Body of pancreas (tissue), 4 donors: ENCODE results near the gene DLX1. TPM values are rescaled to one million over a fixed set of nuclear protein-coding genes. Genes with fewer than 3 reads are reported as not detected.
"Not testable (repeated sequence)": the region's sequence is repeated elsewhere in the genome, so short reads cannot be mapped to it uniquely, and the experiment has no call there.

Experiments
- ATAC-seq: fragments of 150-250 bp; one replicate; pipeline ENCODE4 v1.9.1; 2016
- DNase-seq, 4 donors: peaks; one replicate each; pipeline ENCODE4 v3.0.0-alpha.2; 2019
- H3K27ac ChIP-seq, 4 donors: fragments of 200-600 bp; sonication (generic); 1 replicate in 3 of 4; 2 replicates in 1 of 4; pipeline versions ENCODE4 v1.5.1 to v1.6.1; 2016 to 2019; ENCODE audit warnings: mild to moderate bottlenecking in 1 of 4, mixed read lengths in 1 of 4, moderate library complexity in 1 of 4
- H3K27me3 ChIP-seq, 2 donors: fragments of 200-600 bp; sonication (generic); one replicate each; pipeline ENCODE4 v1.6.0; 2016; ENCODE audit warnings: mild to moderate bottlenecking in 1 of 2
- H3K36me3 ChIP-seq, 2 donors: fragments of 200-600 bp; sonication (generic); replicated peaks in 1 of 2; 2 replicates each; pipeline ENCODE4 v1.5.1; 2016; ENCODE audit warnings: low read depth in 2 of 2; ENCODE audit not compliant: insufficient read depth in 1 of 2
- H3K4me1 ChIP-seq: fragments of 200-600 bp; sonication (generic); one replicate; pipeline ENCODE4 v1.6.0; 2016
- H3K4me3 ChIP-seq, 2 donors: fragments of 200-600 bp; sonication (generic); 1 replicate in 1 of 2; 2 replicates in 1 of 2; pipeline ENCODE4 v1.5.1; 2016 to 2019
- H3K9me3 ChIP-seq, 3 donors: fragments of 200-600 bp; sonication (generic); 1 replicate in 2 of 3; 2 replicates in 1 of 3; pipeline ENCODE4 v1.5.1; 2016
- POLR2A ChIP-seq, 3 donors: fragments of 450-650 bp; IDR thresholded peaks; one replicate each; pipeline ENCODE4 v1.6.1; 2016; ENCODE audit warnings: antibody characterized with exemption in 3 of 3, mild to moderate bottlenecking in 2 of 3
- WGBS, 2 donors: methylation state at CpG; one replicate each; pipeline ENCODE4 v1.1.5; 2017; 5-methylcytosine and 5-hydroxymethylcytosine counted together
- intact Hi-C: fragments of 100-400 bp; cut with DNase I; formaldehyde crosslinking; loops from one replicate; pipeline ENCODE4 v1.15.1; 2023
- total RNA-seq, 2 donors: library from RNA; depleted of rRNA; stranded (reverse); fragments of >200 nt; gene quantifications; one replicate each; pipeline ENCODE4 v1.1.0, GENCODE V29; 2016
- TF ChIP-seq, protein P1 (sequence below), 7 experiments: fragments of 450-650 bp in 4 of 7; fragments of 200-600 bp in 3 of 7; sonication (generic) in 3 of 7; IDR thresholded peaks; one replicate each; pipeline ENCODE4 v1.5.1; 2016 to 2019; ENCODE audit warnings: antibody characterized with exemption in 7 of 7

DLX1 gene
- total RNA-seq, 2 donors from 2014 or later = not detected

DNA sequence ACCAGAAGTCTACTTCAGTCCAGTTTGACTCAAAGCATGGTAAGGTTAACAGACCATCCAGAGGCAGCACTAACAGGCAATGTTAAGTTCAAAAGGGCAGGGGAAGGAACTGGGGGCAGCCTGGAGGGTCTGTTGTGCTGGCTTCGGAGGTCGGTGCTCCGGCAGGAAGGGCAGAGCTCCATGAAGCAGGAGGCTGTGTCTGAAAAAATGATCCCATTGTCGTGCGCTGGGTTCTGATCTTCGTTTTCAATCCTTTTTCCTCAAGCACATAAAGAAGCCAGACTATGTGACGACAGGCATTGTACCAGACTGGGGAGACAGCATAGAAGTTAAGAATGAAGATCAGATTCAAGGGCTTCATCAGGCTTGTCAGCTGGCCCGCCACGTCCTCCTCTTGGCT is 21.9 kb upstream of the DLX1 start:
- H3K4me3 ChIP-seq = no peak overlapping the region
- no peaks in the 10 kb centered on the region for H3K36me3 ChIP-seq
- WGBS, 2 donors = 85 to 92% methylated on average over 9 of the region's 9 CpGs
- TF ChIP-seq, protein P1, sequence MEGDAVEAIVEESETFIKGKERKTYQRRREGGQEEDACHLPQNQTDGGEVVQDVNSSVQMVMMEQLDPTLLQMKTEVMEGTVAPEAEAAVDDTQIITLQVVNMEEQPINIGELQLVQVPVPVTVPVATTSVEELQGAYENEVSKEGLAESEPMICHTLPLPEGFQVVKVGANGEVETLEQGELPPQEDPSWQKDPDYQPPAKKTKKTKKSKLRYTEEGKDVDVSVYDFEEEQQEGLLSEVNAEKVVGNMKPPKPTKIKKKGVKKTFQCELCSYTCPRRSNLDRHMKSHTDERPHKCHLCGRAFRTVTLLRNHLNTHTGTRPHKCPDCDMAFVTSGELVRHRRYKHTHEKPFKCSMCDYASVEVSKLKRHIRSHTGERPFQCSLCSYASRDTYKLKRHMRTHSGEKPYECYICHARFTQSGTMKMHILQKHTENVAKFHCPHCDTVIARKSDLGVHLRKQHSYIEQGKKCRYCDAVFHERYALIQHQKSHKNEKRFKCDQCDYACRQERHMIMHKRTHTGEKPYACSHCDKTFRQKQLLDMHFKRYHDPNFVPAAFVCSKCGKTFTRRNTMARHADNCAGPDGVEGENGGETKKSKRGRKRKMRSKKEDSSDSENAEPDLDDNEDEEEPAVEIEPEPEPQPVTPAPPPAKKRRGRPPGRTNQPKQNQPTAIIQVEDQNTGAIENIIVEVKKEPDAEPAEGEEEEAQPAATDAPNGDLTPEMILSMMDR (IDR thresholded peaks at IDR 0.05) = no peak
- TF ChIP-seq POLR2A (IDR thresholded peaks at IDR 0.05) = no peak
- no peaks in the 10 kb centered on the region for H3K4me1 ChIP-seq
- no peak for ATAC-seq
- no peaks in the 10 kb centered on the region for H3K9me3 ChIP-seq
- DNase-seq = no peak
- H3K27ac ChIP-seq = no peak overlapping the region
- no peaks in the 10 kb centered on the region for H3K27me3 ChIP-seq
- intact Hi-C loops = no loop called here

DNA sequence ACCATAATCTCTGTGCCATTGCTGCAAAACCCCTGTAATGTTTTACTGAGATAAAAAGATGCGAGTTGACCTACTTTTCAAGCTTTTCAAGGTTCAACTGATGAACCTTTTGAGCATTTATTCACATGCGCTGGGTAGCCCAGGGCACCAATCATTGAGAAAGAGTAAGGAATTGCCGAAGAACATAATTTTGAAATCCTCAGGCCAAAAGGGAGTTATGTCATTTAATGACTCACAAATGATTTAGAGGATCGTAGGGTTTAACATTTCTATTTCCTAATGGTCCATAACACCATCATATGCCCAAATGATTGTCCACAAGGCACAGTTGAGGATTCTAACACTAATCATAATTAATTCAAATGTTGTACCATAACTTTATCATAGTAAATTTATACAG is 20.2 kb upstream of the DLX1 start:
- Histone ChIP-seq H3K4me1 (no peaks in the 10 kb centered on the region), H3K27ac (no peak overlapping the region), H3K36me3 (no peaks in the 10 kb centered on the region), H3K4me3 (no peak overlapping the region), H3K9me3 (no peaks in the 10 kb centered on the region), H3K27me3 (no peaks in the 10 kb centered on the region)
- intact Hi-C loops = no loop called here
- WGBS, 2 donors = 75 to 84% methylated on average over 4 of the region's 4 CpGs
- ATAC-seq (no peak), DNase-seq (no peak)
- TF ChIP-seq, protein P1 (IDR thresholded peaks at IDR 0.05) = no peak
- TF ChIP-seq POLR2A (IDR thresholded peaks at IDR 0.05) = no peak

DNA sequence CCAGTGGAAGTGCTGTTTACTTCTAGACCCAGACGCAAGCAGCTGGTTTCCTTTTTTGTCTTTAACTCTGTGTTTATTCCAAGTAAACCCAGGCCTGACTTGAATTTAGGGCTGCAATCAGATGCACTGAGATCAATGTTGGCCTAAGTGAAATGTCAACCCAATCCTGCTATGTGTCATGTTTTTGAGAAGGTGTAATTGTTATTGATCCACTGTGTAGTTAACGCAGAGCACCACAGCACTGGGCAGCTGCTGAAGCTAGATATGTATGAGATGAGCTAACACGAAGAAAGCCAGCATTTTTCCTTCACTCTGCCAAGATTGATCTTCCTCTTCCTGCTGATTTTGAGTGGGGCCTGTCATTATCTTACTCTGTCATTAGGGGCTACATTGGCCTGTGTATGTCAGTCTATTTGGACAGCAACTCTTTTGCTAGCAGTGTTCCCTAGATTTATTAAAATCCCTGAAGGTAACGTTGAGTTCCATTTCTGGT is 18.9 kb upstream of the DLX1 start:
- no peaks in the 10 kb centered on the region for H3K27me3 ChIP-seq
- H3K9me3 ChIP-seq = no peaks in the 10 kb centered on the region
- ATAC-seq (no peak), DNase-seq (no peak)
- 82% methylated on average over 4 of the region's 4 CpGs for WGBS, 2 donors
- no peak overlapping the region for H3K27ac ChIP-seq
- no peak overlapping the region for H3K4me3 ChIP-seq
- intact Hi-C loops = no loop called here
- H3K4me1 ChIP-seq = no peaks in the 10 kb centered on the region
- no peaks in the 10 kb centered on the region for H3K36me3 ChIP-seq
- no peak for TF ChIP-seq POLR2A (IDR thresholded peaks at IDR 0.05)
- TF ChIP-seq, protein P1 (IDR thresholded peaks at IDR 0.05) = no peak

DNA sequence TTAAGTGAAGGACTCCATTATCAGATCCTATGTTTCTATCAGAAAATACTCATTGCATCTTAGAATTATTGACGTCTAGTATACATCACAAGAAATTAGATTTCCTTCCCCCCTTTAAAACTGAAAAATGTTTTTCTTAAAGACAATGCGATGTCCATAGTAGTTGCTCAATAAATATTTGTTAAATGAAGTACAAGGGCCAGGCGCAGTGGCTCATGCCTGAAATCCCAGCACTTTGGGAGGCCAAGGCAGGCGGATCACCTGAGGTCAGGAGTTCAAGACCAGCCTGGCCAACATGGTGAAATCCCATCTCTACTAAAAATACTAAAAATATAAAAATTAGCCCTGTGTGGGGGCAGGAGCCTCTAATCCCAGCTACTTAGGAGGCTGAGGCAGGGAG is 17.4 kb upstream of the DLX1 start:
- 90 to 92% methylated on average over 4 of the region's 4 CpGs for WGBS, 2 donors
- ATAC-seq, H3K36me3 ChIP-seq, intact Hi-C loops, H3K4me3 ChIP-seq, H3K4me1 ChIP-seq, H3K27ac ChIP-seq, H3K9me3 ChIP-seq, DNase-seq, H3K27me3 ChIP-seq: not testable (repeated sequence)

DNA sequence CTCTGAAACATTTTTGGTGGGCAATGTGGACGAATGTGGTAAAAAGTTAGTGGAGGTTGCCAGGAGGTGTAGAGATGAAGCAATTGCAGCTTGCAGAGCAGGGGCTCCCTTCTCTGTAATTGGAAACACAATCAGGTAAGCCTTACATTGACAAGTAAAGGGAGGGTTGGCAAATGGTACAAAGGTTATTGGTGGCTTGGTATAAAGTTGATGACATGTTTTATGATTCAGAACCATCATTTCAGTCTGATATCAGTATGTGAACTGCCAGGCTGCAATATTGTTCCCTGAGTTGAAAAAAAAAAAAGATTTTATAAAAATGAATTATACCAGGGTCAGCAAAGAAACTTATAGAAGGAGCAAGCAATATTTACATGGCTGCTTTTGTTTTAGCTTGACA is 14.4 kb upstream of the DLX1 start:
- no peak for ATAC-seq
- H3K27ac ChIP-seq = no peak overlapping the region
- 81 to 82% methylated on average over 1 of the region's 1 CpG for WGBS, 2 donors

DNA sequence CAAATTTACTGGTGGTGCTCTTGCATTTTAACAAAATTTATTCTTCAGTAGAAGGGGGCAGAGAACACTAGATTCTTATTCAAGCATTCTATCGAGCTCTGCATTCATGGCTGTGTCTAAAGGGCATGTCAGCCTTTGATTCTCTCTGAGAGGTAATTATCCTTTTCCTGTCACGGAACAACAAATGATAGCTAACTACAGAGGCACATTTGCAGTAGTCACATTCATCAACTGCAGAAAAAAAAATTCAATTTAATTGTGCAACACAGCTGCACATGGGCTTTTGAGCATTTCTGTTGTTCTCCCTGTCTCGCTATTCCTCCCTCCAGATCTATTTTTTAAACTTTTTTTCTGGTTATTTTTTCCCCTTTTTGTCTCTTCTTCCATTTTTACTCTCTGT is 13.0 kb upstream of the DLX1 start:
- intact Hi-C loops = no loop called here
- H3K9me3 ChIP-seq = no peaks in the 10 kb centered on the region
- no peak overlapping the region for H3K4me3 ChIP-seq
- TF ChIP-seq, protein P1 (IDR thresholded peaks at IDR 0.05) = no peak
- TF ChIP-seq POLR2A (IDR thresholded peaks at IDR 0.05) = no peak
- no peak for ATAC-seq
- no peak for DNase-seq
- no peaks in the 10 kb centered on the region for H3K27me3 ChIP-seq
- no peaks in the 10 kb centered on the region for H3K4me1 ChIP-seq
- 88 to 95% methylated on average over 3 of the region's 3 CpGs for WGBS, 2 donors
- no peaks in the 10 kb centered on the region for H3K36me3 ChIP-seq
- H3K27ac ChIP-seq = no peak overlapping the region

More for the DNA sequence above, 14.4 kb upstream of the DLX1 start:
- no peak for TF ChIP-seq POLR2A (IDR thresholded peaks at IDR 0.05)
- no peak for DNase-seq
- Histone ChIP-seq H3K36me3 (no peaks in the 10 kb centered on the region), H3K4me1 (no peaks in the 10 kb centered on the region), H3K9me3 (no peaks in the 10 kb centered on the region), H3K27me3 (no peaks in the 10 kb centered on the region), H3K4me3 (no peak overlapping the region)
- intact Hi-C loops = no loop called here
